Breast epithelium (tissue), 4 donors: ENCODE measurements around the gene HIF1A. TPM values are rescaled to one million over a fixed set of nuclear protein-coding genes. Genes with fewer than 3 reads are reported as not detected.
"Not testable (repeated sequence)": the region's sequence is repeated elsewhere in the genome, so short reads cannot be mapped to it uniquely, and the experiment has no call there.

ENCODE experiments used
- DNase-seq, 2 donors: peaks; one replicate each; pipeline ENCODE4 v3.0.0-alpha.2; 2019; ENCODE audit warnings: low spot score in 2 of 2
- H3K27ac ChIP-seq, 2 donors: fragments of 200-600 bp; sonication (generic) in 1 of 2; one replicate each; pipeline ENCODE4 v1.5.1; 2016 to 2019; ENCODE audit warnings: mild to moderate bottlenecking in 1 of 2
- H3K27me3 ChIP-seq, 2 donors: fragments of 200-600 bp; sonication (generic) in 1 of 2; one replicate each; pipeline versions ENCODE4 v1.5.1 to v1.6.0; 2017 to 2019; ENCODE audit warnings: control low read depth in 1 of 2, mild to moderate bottlenecking in 1 of 2
- H3K36me3 ChIP-seq: fragments of 200-600 bp; one replicate; pipeline ENCODE4 v1.5.1; 2019
- H3K4me1 ChIP-seq, 2 donors: fragments of 200-600 bp; sonication (generic); one replicate each; pipeline ENCODE4 v1.5.1; 2016 to 2019; ENCODE audit warnings: control low read depth in 1 of 2
- H3K4me3 ChIP-seq, 3 donors: fragments of 200-600 bp; sonication (generic); 1 replicate in 2 of 3; 2 replicates in 1 of 3; pipeline ENCODE4 v1.5.1; 2016 to 2019; ENCODE audit warnings: mild to moderate bottlenecking in 3 of 3, moderate library complexity in 2 of 3
- H3K9me3 ChIP-seq, 2 donors: fragments of 200-600 bp; sonication (generic) in 1 of 2; one replicate each; pipeline ENCODE4 v1.5.1; 2016 to 2019; ENCODE audit warnings: control low read depth in 1 of 2
- CTCF ChIP-seq, 3 donors: fragments of 450-650 bp; IDR thresholded peaks; one replicate each; pipeline ENCODE4 v1.5.1; 2016 to 2017; ENCODE audit warnings: antibody characterized with exemption in 3 of 3, mild to moderate bottlenecking in 3 of 3, moderate library complexity in 3 of 3
- POLR2A ChIP-seq: fragments of 450-650 bp; IDR thresholded peaks from one replicate; pipeline ENCODE4 v1.6.1; 2016; ENCODE audit warnings: antibody characterized with exemption, mild to moderate bottlenecking, moderate library complexity
- POLR2AphosphoS5 ChIP-seq, 3 donors: sonication (generic); formaldehyde crosslinking; IDR thresholded peaks; one replicate each; pipeline ENCODE4 v1.6.1; 2017; ENCODE audit warnings: antibody characterized with exemption in 3 of 3
- intact Hi-C: fragments of 100-400 bp; cut with DNase I; formaldehyde crosslinking; loops from one replicate; pipeline ENCODE4 v1.15.1; 2023; ENCODE audit warnings: low total_unique reads
- total RNA-seq, 3 donors: library from RNA; depleted of rRNA; stranded (reverse); fragments of >200 nt; gene quantifications; one replicate each; pipeline ENCODE4 v1.1.0, GENCODE V29; 2016

Gene HIF1A
- total RNA-seq, 3 donors from 2014 or later, result 64.8 to 104 (median 92.3) TPM

GRCh38 chr14:61655777-61656176, 39.5 kb upstream of the HIF1A start:
- intact Hi-C loops, result no loop called here
- DNase-seq, result no peak
- H3K4me1 ChIP-seq, result no peaks in the 10 kb centered on the region
- no peaks in the 10 kb centered on the region for H3K36me3 ChIP-seq
- H3K9me3 ChIP-seq, result no peaks in the 10 kb centered on the region
- H3K27me3 ChIP-seq, result no peaks in the 10 kb centered on the region
- no peak overlapping the region for H3K4me3 ChIP-seq
- TF ChIP-seq POLR2AphosphoS5 (IDR thresholded peaks at IDR 0.05) (no peak), CTCF (IDR thresholded peaks at IDR 0.05) (no peak), POLR2A (no peak)
- H3K27ac ChIP-seq, result no peak overlapping the region

GRCh38 chr14:61656341-61656740, 39.0 kb upstream of the HIF1A start:
- no peaks in the 10 kb centered on the region for H3K9me3 ChIP-seq
- H3K4me1 ChIP-seq, result no peaks in the 10 kb centered on the region
- intact Hi-C loops, result no loop called here
- DNase-seq, result no peak
- H3K36me3 ChIP-seq, result no peaks in the 10 kb centered on the region
- H3K27ac ChIP-seq, result no peak overlapping the region
- H3K4me3 ChIP-seq, result no peak overlapping the region
- no peaks in the 10 kb centered on the region for H3K27me3 ChIP-seq
- no peak for TF ChIP-seq POLR2A
- no peak for TF ChIP-seq CTCF (IDR thresholded peaks at IDR 0.05)
- TF ChIP-seq POLR2AphosphoS5 (IDR thresholded peaks at IDR 0.05), result no peak

- DNase-seq, H3K36me3 ChIP-seq, intact Hi-C loops, H3K4me3 ChIP-seq, H3K4me1 ChIP-seq, H3K27ac ChIP-seq, H3K27me3 ChIP-seq, H3K9me3 ChIP-seq: not testable (repeated sequence)
Observed at GRCh38 chr14:61658111-61658510, 37.2 kb upstream of the HIF1A start.

- no peaks in the 10 kb centered on the region for H3K27me3 ChIP-seq
- TF ChIP-seq CTCF (IDR thresholded peaks at IDR 0.05), result no peak
- no peak for TF ChIP-seq POLR2A
- TF ChIP-seq POLR2AphosphoS5 (IDR thresholded peaks at IDR 0.05), result no peak
- no peak overlapping the region for H3K4me3 ChIP-seq
- no peak overlapping the region for H3K27ac ChIP-seq
- intact Hi-C loops, result no loop called here
- no peaks in the 10 kb centered on the region for H3K4me1 ChIP-seq
- no peak for DNase-seq
- no peaks in the 10 kb centered on the region for H3K9me3 ChIP-seq
- H3K36me3 ChIP-seq, result no peaks in the 10 kb centered on the region
Observed at GRCh38 chr14:61659582-61659981, 35.7 kb upstream of the HIF1A start.

- H3K4me3 ChIP-seq, result no peak overlapping the region
Observed at GRCh38 chr14:61661471-61662400, 33.6 kb upstream of the HIF1A start.

More at GRCh38 chr14:61661471-61662400, 33.6 kb upstream of the HIF1A start:
- TF ChIP-seq POLR2AphosphoS5 (IDR thresholded peaks at IDR 0.05) (no peak), CTCF (IDR thresholded peaks at IDR 0.05) (no peak), POLR2A (no peak)
- Histone ChIP-seq H3K27me3 (no peaks in the 10 kb centered on the region), H3K4me1 (no peaks in the 10 kb centered on the region), H3K9me3 (no peaks in the 10 kb centered on the region), H3K36me3 (no peaks in the 10 kb centered on the region), H3K27ac (no peak overlapping the region)
- intact Hi-C loops, result no loop called here
- DNase-seq, result no peak
